ENCODE measurements around the gene PHF13.

GRCh38 chr1:6628971-6629479 is 15.5 kb downstream of the PHF13 start:
- TF ChIP-seq, protein P1, sequence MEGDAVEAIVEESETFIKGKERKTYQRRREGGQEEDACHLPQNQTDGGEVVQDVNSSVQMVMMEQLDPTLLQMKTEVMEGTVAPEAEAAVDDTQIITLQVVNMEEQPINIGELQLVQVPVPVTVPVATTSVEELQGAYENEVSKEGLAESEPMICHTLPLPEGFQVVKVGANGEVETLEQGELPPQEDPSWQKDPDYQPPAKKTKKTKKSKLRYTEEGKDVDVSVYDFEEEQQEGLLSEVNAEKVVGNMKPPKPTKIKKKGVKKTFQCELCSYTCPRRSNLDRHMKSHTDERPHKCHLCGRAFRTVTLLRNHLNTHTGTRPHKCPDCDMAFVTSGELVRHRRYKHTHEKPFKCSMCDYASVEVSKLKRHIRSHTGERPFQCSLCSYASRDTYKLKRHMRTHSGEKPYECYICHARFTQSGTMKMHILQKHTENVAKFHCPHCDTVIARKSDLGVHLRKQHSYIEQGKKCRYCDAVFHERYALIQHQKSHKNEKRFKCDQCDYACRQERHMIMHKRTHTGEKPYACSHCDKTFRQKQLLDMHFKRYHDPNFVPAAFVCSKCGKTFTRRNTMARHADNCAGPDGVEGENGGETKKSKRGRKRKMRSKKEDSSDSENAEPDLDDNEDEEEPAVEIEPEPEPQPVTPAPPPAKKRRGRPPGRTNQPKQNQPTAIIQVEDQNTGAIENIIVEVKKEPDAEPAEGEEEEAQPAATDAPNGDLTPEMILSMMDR (IDR thresholded peaks at IDR 0.05; ENCODE audit: poor library complexity), result no peak
- no peak for TF ChIP-seq EZH2 (IDR thresholded peaks at IDR 0.05; ENCODE audit: borderline replicate concordance)
